T47D (cell line): ENCODE data around the gene CEP97.
"Not testable (repeated sequence)": the region's sequence is repeated elsewhere in the genome, so short reads cannot be mapped to it uniquely, and the experiment has no call there.

Source experiments
- DNase-seq, 2 experiments: peaks; one replicate each; pipeline versions ENCODE4 v3.0.0 to v3.0.0-alpha.2; 2011 to 2012; ENCODE audit warnings: low read depth in 1 of 2, low spot score in 1 of 2
- JUND ChIP-seq: IDR thresholded peaks from 2 replicates; pipeline ENCODE4 v1.6.1; 2012; ENCODE audit warnings: low read depth
- in situ Hi-C: cut with HindIII; loops from 2 replicates; pipeline ENCODE4 v1.10.0; 2016; ENCODE audit warnings: low sequenced_read_pairs, low pct_unique_long_range_greater_than_20kb

CEP97 gene

DNA sequence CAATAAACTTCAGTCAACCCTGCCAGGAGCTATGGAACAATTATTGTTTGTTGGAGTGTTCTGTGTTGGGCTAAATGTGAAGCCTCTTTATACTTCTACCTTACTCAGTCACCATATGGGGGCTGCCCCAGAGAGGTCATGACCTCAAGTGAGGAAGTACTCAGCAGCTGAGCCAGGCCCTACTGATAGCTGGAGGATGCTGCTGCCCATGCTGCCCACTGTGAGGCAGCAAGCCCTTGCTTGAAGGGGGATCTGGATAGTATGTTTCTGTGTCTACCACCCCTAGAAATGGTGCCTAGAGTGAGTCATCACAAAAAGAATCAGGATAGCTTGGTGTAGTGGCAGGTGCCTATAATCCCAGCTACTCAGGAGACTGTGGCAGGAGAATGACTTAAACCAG, 33.4 kb upstream of the CEP97 start:
- no peak for TF ChIP-seq JUND
- in situ Hi-C loops, result no loop called here
- no peak for DNase-seq

DNA sequence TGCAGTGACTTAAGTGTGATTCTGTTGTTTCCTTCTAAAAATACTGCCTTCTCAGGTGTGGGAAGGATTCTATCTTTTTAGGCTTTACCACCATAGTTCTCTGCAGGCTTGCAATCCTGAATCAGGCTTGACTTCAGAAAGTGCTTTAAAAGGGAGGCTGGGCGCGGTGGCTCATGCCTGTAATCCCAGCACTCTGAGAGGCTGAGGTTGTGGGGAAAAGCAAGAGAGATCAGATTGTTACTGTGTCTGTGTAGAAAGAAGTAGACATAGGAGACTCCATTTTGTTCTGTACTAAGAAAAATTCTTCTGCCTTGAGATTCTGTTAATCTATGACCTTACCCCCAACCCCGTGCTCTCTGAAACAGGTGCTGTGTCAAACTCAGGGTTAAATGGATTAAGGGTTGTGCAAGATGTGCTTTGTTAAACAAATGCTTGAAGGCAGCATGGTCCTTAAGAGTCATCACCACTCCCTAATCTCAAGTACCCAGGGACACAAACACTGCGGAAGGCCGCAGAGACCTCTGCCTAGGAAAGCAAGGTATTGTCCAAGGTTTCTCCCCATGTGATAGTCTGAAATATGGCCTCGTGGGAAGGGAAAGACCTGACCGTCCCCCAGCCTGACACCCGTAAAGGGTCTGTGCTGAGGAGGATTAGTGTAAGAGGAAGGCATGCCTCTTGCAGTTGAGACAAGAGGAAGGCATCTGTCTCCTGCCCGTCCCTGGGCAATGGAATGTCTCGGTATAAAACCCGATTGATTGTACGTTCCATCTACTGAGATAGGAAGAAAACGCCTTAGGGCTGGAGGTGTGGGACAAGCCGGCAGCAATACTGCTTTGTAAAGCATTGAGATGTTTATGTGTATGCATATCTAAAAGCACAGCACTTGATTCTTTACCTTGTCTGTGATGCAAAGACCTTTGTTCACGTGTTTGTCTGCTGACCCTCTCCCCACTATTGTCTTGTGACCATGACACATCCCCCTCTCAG, 32.4 kb upstream of the CEP97 start:
- DNase-seq, in situ Hi-C loops: not testable (repeated sequence)

DNA sequence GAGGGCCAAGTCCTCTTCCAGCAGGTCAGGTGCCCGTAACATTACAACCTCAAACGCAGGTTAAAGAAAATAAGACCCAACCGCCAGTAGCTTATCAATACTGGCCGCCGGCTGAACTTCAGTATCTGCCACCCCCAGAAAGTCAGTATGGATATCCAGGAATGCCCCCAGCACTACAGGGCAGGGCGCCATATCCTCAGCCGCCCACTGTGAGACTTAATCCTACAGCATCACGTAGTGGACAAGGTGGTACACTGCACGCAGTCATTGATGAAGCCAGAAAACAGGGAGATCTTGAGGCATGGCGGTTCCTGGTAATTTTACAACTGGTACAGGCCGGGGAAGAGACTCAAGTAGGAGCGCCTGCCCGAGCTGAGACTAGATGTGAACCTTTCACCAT, 30.9 kb upstream of the CEP97 start:
- peak in 1 of 2 experiments; percentile 57 for DNase-seq
- in situ Hi-C loops, result not testable (repeated sequence)

DNA sequence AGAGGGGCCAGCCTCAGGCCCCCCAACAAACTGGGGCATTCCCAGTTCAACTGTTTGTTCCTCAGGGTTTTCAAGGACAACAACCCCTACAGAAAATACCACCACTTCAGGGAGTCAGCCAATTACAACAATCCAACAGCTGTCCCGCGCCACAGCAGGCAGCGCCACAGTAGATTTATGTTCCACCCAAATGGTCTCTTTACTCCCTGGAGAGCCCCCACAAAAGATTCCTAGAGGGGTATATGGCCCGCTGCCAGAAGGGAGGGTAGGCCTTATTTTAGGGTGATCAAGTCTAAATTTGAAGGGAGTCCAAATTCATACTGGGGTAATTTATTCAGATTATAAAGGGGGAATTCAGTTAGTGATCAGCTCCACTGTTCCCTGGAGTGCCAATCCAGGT, 29.6 kb upstream of the CEP97 start:
- DNase-seq, in situ Hi-C loops: not testable (repeated sequence)

DNA sequence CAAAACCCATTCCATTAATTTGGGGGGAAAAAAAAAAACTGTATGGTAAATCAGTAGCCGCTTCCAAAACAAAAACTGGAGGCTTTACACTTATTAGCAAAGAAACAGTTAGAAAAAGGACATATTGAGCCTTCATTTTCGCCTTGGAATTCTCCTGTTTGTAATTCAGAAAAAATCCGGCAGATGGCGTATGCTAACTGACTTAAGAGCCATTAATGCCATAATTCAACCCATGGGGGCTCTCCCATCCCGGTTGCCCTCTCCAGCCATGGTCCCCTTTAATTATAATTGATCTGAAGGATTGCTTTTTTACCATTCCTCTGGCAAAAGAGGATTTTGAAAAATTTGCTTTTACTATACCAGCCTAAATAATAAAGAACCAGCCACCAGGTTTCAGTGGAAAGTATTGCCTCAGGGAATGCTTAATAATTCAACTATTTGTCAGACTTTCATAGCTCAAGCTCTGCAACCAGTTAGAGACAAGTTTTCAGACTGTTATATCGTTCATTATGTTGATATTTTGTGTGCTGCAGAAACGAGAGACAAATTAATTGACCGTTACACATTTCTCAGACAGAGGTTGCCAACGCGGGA, 28.5 kb upstream of the CEP97 start:
- in situ Hi-C loops, result no loop called here
- no peak for TF ChIP-seq JUND
- peak in 1 of 2 experiments; percentile 70 for DNase-seq

DNA sequence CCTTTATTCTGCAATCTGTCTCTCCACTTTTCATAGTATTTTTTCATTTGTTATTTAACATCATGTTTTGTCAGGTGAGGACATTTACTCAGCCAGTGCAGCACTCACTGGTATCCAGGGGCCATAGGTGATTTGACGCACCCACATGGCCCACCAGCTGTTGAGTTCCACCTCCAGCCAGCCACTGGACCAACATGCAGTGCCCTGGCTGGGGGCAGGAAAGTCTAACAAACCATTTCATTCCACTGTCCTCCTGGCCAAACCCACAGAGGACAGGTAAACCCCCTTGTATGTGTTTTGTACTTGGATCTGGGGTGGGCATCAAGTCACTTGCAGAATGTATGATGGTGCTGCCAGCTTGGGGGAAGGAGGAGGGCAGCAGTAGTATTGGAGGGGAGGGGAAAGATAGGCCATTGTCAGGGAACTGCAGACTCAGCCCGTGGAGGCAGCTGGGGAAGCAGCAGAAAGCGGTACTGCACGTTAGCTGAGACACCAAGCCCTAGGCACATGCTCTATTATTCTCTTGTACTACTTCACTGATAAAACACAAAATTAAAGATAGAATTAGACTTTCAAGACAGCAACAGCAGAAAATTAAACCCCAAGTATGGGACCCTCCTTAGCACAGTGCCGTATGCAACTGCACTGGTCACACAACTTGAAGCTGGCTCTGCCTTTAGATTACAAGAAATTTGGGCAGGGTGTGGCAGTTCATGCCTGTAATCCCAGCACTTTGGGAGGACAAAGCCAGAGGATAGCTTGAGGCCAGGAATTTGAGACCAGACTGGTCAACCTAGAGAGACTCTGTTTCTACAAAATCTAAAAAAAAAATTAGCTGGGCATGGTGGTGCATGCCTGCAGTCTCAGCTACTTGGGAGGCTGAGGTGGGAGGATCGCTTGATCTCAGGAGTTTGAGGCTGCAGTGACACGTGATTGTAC, 22.4 kb upstream of the CEP97 start:
- no peak for TF ChIP-seq JUND
- no peak for DNase-seq
- in situ Hi-C loops, result no loop called here

DNA sequence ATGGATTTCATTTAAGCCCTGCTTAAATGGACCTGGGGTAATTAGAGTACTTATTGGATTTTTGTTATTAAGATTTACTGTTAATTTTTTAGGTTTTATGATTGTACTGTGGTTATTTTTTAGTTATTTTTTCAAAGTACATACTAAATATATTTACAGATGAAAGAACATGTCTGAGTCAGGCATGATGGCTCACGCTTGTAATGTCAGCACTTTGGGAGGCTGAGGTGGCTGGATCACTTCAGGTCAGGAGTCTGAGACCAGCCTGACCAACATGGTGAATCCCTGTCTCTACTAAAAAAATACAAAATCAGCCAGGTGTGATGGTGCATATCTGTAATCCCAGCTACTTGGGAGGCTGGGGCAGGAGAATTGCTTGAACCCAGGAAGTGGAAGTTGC, 21.7 kb upstream of the CEP97 start:
- DNase-seq, result no peak
- in situ Hi-C loops, result no loop called here
- no peak for TF ChIP-seq JUND

DNA sequence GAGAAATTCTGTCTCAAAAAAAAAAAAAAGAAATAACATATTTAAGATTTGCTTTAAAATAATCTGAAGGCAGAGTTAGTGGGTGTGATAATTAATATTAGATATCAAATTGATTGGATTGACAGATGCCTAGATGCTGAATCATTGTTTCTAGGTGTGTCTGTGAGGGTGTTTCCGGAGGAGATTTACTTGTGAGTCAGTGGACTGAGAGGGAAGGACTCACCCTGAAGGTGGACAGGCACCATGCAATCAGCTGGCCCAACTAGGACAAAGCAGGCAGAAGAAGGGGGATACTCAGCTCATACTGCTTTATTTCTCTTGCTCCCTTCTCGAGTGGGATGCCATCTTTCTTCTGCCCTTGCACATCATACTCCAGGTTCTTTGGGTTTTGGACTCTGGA, 21.2 kb upstream of the CEP97 start:
- in situ Hi-C loops, result no loop called here
- no peak for TF ChIP-seq JUND

DNA sequence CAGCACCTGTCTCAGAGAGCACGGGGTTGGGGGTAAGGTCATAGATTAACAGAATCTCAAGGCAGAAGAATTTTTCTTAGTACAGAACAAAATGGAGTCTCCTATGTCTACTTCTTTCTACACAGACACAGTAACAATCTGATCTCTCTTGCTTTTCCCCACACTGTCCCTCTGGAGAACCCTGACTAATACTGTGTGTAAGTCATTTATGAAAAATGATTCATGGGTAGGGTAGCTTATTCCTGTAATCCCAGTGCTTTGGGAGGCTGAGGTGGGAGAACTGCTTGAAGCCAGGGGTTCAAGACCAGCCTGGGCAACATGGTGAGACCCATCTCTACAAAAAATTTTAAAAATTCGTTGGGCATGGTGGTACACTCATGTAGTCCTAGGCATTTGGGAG, 19.8 kb upstream of the CEP97 start:
- DNase-seq, in situ Hi-C loops: not testable (repeated sequence)

More for the DNA sequence above, 21.2 kb upstream of the CEP97 start:
- no peak for DNase-seq

DNA sequence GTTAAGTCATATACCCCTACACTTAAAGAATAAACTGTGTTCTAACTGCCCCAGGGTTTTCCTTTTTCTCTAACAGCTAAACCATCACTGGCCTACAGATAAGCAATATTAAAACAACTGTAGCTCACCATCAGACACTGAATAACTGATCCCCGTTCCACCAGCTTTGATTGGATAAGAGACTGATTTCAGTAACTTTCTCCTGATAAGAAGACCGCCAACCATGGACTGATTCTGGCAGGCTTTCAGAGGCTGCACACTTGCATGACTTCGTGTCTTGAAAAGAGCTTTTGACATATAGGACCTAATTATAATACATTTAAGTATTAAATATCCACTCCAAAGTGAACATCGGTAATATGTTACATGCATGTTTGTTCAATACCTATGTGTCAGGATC, 15.3 kb upstream of the CEP97 start:
- no peak for DNase-seq
- TF ChIP-seq JUND, result no peak
- in situ Hi-C loops, result no loop called here

DNA sequence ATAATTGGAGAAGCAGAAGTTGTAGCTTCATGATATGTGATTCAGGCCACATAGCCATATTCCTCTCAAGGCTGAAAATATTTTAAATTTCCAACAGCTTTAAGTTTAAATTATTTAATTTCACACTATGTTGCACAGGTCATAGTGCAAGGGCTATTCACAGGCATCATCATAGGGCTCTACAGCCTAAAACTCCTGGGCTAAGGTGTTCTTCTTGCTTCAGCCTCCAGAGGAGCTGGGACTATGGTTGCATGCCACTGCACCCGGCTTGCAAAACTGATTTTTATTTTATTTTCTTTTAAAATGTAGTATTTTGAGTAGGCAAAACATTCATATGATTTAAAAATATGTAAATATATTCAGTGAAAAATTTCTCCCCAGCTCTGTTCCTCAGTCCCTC, 6.0 kb upstream of the CEP97 start:
- DNase-seq, result no peak
- TF ChIP-seq JUND, result no peak
- in situ Hi-C loops, result no loop called here

DNA sequence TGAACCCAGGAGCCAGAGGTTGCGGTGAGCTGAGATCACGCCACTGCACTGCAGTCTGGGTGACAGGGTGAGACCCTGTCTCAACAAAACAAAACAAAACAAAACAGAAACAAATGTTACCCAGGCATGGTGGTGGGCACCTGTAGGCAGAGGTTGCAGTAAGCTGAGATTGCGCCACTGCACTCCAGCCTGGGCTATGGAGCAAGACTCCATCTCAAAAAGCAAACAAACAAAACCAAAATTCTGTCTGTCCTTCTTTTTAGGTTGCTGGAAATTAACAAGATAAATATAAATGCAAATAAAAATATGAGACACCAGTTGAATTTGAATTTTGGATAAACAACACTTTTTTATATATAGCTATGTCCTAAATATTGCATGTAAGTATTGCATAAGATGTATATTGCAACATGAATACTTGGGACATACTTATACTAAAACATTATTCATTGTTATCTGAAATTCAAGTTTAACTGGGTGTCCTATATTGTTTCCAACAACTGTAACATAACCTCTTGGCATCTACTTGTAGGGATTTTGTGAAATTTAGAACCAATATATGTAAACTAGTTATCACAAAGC, 4.7 kb upstream of the CEP97 start:
- no peak for TF ChIP-seq JUND
- in situ Hi-C loops, result no loop called here
- DNase-seq, result no peak
